HG03103 (cell line): ENCODE measurements around the gene PCSK5.
"Not testable (repeated sequence)": the region's sequence is repeated elsewhere in the genome, so short reads cannot be mapped to it uniquely, and the experiment has no call there.

Experiments
- ATAC-seq: cut with Tn5 transposase; IDR thresholded peaks from one replicate; pipeline ENCODE4 v1.9.1; 2021; ENCODE audit warnings: low read depth; ENCODE audit not compliant: unreplicated experiment

PCSK5 gene

GRCh38 chr9:75889577-75889976, 896 bp upstream of the PCSK5 start:
- no peak for ATAC-seq

- ATAC-seq, result no peak
These were observed 449 bp upstream of the PCSK5 start for GRCh38 chr9:75889977-75890471.

GRCh38 chr9:75891277-75891741, 836 bp downstream of the PCSK5 start:
- ATAC-seq, result no peak

- ATAC-seq, result no peak
These were observed 1.3 kb downstream of the PCSK5 start for GRCh38 chr9:75891771-75892215.

GRCh38 chr9:75892216-75892911, 1.9 kb downstream of the PCSK5 start:
- no peak for ATAC-seq

DNA sequence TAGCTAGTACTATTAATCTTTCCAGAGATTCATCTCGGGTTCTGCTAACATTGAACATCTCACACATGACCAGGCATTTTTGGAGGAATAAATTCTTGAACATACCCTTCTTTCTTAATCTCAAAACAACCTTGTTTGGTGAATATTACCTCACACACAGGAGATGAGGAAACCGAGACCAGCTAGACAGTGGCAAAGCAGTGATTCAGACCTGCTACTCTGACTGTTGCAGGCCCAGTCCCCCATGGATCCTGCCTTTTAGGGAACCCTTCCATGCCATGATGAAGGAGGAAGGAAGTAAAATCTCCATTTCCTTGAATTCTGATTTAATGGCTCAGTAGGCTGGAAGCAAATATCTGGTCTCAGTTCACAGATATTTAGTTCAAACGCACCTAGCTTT, 2.6 kb downstream of the PCSK5 start:
- no peak for ATAC-seq

- no peak for ATAC-seq
These were observed 4.1 kb downstream of the PCSK5 start for GRCh38 chr9:75894566-75894965.

- ATAC-seq, result no peak
These were observed 4.6 kb downstream of the PCSK5 start for GRCh38 chr9:75895112-75895511.

- no peak for ATAC-seq
These were observed 5.7 kb downstream of the PCSK5 start for GRCh38 chr9:75896193-75896592.

DNA sequence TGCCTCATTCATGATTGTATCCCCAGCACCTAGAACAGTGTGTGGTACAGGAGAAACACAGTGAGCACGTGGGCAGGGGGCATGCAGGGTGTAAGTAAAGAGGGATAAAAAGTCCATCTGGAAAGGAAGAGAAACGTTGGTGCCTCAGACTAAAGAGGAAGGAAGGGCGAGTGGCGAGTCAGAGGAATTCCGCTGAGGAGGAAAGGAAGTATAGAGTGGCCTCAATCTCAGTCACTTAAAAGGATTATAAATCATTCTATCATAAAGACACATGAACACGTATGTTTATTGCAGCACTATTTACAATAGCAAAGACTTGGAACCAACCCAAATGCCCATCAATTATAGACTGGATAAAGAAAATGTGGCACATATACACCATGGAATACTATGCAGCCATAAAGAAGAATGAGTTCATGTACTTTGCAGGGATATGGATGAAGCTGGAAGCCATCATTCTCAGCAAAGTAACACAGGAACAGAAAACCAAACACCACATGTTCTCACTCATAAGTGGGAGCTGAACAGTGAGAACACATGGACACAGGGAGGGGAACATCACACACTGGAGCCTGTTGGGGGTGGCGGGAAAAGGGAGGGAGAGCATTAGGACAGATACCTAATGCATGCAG, 10.5 kb downstream of the PCSK5 start:
- ATAC-seq, result not testable (repeated sequence)

- ATAC-seq, result no peak
These were observed 13.4 kb downstream of the PCSK5 start for GRCh38 chr9:75903785-75904360.

DNA sequence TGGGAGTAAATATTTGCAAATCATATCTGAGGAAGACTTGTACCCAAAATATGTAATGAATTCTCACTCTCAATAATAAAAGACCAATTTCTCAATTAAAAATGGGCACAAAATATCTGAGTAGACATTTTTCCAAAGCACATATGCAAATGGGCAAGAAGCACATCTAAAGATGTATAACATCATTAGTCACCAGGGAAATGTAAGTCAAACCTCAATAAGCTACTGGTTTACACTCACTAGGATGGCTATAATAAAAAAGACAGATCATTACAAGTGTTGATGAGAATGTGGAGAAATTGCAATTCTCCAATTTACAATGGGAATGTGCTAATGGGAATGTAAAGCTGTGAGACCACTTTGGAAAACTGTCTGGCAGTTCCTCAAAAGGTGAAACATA, 13.9 kb downstream of the PCSK5 start:
- ATAC-seq, result no peak

DNA sequence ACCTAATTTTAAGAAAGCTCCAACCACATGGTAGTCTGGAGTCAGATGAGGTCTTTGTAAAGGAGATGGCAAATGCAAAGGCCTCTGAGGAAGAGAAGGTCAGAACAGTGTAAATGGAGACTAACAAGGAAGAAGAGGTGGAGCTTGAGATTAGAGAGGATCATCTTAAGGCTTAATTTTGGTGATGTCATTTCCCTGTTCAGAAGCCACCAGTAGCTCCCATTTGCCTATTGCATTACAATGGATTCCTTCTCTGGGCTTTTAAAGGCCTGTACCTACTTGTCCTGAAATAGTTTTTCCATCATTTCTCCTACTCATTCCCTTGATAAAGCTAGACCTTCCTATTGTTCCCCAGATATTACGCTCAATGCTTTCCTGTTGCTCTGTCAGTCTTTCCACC, 16.1 kb downstream of the PCSK5 start:
- ATAC-seq, result no peak

GRCh38 chr9:75907329-75907728, 16.9 kb downstream of the PCSK5 start:
- ATAC-seq, result no peak

DNA sequence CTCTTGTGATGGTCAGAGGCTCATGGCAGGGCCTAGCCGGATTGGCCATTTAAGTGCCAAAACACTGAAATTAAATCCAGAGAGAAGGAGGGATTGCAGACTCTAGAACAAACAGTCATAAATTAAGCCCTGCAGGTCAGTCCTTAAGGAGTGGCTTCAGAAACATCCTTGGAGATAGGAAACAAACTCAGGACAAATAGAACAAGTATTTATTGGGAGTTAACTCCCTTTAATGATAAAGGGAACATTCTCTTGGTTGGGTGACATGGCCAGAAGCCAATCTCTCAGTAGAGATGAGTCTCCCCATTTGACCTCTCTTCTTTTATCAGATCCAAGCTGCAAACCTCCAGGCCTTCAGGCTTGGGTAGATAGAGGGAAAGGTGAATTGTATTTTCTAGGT, 17.4 kb downstream of the PCSK5 start:
- ATAC-seq, result no peak

DNA sequence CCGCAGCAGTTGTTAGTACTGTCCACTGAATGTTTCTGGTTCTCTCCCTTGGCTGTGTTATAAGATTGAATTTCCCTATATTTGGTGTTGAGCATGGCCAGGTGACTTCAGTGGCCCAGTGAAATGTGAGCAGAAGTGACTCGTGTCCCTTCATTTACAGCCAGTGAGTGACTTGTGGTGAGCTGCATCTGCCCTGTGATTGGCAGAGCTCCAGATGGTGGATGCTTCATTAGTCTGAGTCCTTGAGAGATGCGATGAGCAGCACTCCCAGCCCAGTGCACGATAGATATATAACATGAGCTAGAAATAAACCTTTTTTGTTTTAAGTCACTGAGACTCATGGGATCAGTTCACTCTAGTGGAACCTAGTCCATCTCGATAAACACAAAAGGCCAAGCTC, 19.3 kb downstream of the PCSK5 start:
- no peak for ATAC-seq

DNA sequence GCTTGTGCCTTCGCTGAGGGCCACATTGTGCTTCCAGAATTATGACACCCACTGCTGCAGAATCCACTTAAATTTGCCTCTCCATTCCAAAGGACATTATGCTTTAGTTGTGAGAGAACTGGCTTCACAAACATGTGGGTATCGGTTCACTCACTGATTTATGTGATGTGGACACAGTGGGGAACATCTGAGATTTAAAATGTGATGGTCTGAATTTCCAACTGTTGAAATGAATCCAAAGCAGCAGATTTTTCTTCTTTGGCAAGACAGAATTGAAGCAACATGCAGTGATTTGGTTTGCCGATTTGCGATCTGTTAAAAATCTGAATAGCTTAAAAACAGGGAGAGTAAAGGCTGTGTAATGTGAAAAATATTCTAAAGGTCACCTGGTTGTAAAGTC, 20.3 kb downstream of the PCSK5 start:
- no peak for ATAC-seq

- ATAC-seq, result no peak
These were observed 20.9 kb downstream of the PCSK5 start for GRCh38 chr9:75911390-75911789.

GRCh38 chr9:75912951-75913350, 22.5 kb downstream of the PCSK5 start:
- no peak for ATAC-seq

GRCh38 chr9:75914002-75914401, 23.5 kb downstream of the PCSK5 start:
- ATAC-seq, result no peak

DNA sequence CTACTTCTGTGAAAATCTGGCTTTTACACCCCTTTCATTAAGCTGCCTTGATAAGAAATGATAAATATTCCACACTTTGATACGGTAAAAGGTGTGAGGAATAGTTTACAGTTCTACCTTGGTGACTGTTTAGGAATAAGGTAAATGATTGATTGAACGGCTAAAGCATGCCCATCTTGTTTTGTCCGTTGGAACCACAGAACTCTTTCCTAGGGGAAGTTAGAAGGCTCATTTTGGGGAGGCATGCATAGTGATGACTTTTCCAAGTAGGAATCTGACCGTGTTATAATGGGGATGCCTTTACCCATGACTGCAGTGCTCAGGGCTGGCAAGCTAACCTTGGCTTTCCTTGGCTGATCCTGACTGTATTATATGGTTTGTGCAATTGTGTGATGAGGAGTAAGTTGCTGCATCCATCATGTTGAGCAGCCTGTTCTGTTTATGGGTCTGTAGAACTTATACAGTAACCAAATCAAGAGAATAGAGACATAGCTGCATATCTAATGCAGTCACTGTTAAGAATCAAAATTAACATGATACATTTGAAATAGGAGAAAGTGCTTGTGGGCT, 24.5 kb downstream of the PCSK5 start:
- no peak for ATAC-seq
